ENCODE measurements around the gene RAPGEF4. TPM values are rescaled to one million over a fixed set of nuclear protein-coding genes. Genes with fewer than 3 reads are reported as not detected.

RAPGEF4 gene
- total and polyA plus RNA-seq, 2 donors (not counting 1 experiment from before 2014, with no cell fraction given), result 0.22 to 0.30 TPM

- H3K27me3 Mint-ChIP-seq, result peaks cover 3% of the 10 kb centered on the region
- Histone ChIP-seq H3K9ac (ENCODE audit: low read length) (no peak overlapping the region), H3K79me2 (ENCODE audit: control insufficient read depth, insufficient read depth, low read length) (no peaks in the 10 kb centered on the region), H3K4me3 (ENCODE audit: control extremely low read depth in 1 of 5, extremely low read depth in 1 of 5, insufficient read depth in 1 of 5, low read depth in 2 of 5, low read length in 4 of 5) (no peak overlapping the region), H4K20me1 (ENCODE audit: control insufficient read depth, insufficient read depth, low read length, poor library complexity, severe bottlenecking) (no peaks in the 10 kb centered on the region), H3K9me3 (ENCODE audit: control extremely low read depth in 1 of 3, control insufficient read depth in 2 of 3, insufficient read depth in 1 of 3, low read length in 2 of 3) (no peaks in the 10 kb centered on the region), H2AFZ (ENCODE audit: insufficient read depth, low read depth, low read length, poor library complexity, severe bottlenecking) (no peak overlapping the region), H3K27me3 (replicated peaks in 1 of 4; ENCODE audit: control extremely low read depth in 1 of 4, control insufficient read depth in 3 of 4, insufficient read depth in 4 of 4, low read length in 3 of 4) (no peaks in the 10 kb centered on the region), H3K36me3 (replicated peaks in 1 of 2; ENCODE audit: control extremely low read depth in 1 of 2, control insufficient read depth in 1 of 2, extremely low read depth in 1 of 2, insufficient read depth in 2 of 2, low read length in 1 of 2) (no peaks in the 10 kb centered on the region), H3K4me1 (ENCODE audit: control insufficient read depth in 2 of 2, insufficient read depth in 2 of 2, low read length in 2 of 2) (no peaks in the 10 kb centered on the region), H3K4me2 (replicated peaks; ENCODE audit: low read depth, low read length, poor library complexity, severe bottlenecking) (no peak overlapping the region), H3K27ac (ENCODE audit: low read length in 2 of 2) (no peak overlapping the region)
- no peak overlapping the region for H3K4me3 Mint-ChIP-seq
- ATAC-seq (ENCODE audit: low read depth) (no peak), DNase-seq (no peak)
- CTCF ChIA-PET, result interaction anchor here (0.6 to 3.2 kb wide), 3 partner anchors 8 to 177 kb away, joined by 3 to 13 read pairs (median 6); no protein-coding TSS in a partner anchor
- TF ChIP-seq EZH2 (IDR thresholded peaks at IDR 0.05; ENCODE audit: borderline replicate concordance, insufficient read depth, low read depth, low read length, poor library complexity, severe bottlenecking) (no peak), CTCF (IDR thresholded peaks at IDR 0.05) (no peak)
- intact Hi-C loops (cut with micrococcal nuclease), result no loop called here
- WGBS (ENCODE audit: insufficient coverage), result 89% methylated on average over 3 of the region's 3 CpGs
- H3K4me1 Mint-ChIP-seq, result peaks cover 5% of the 10 kb centered on the region
- H3K9me3 Mint-ChIP-seq (ENCODE audit: insufficient read depth), result no peaks in the 10 kb centered on the region
- POLR2A ChIA-PET, result no interaction called here
- no peak overlapping the region for H3K27ac Mint-ChIP-seq
Measured at GRCh38 chr2:173033084-173033483, 297.4 kb downstream of the RAPGEF4 start.

DNA sequence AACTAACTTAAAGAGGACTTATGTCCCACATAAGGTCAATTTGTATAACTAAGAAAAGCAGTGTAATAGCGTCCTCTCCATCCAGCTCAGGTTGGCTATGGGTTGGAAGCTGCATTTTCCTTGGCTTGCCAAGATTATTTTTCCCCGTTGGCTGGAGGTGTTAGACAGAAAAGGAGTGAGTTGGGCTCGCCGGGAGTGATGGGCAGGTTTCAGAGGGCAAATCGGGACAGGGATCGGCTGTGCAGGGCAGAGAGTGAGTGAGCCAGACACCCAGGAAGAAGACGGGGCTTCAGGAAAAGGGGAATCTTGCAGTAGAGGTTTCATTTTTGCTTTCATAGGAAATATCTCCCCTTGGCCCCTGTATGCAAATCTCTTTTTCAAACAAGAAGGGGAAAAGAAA, 298.5 kb downstream of the RAPGEF4 start:
- POLR2A ChIA-PET, result no interaction called here
- Histone ChIP-seq H3K4me2 (replicated peaks; ENCODE audit: low read depth, low read length, poor library complexity, severe bottlenecking) (no peak overlapping the region), H3K79me2 (ENCODE audit: control insufficient read depth, insufficient read depth, low read length) (no peaks in the 10 kb centered on the region), H3K27me3 (replicated peaks in 1 of 4; ENCODE audit: control extremely low read depth in 1 of 4, control insufficient read depth in 3 of 4, insufficient read depth in 4 of 4, low read length in 3 of 4) (no peaks in the 10 kb centered on the region), H3K9ac (ENCODE audit: low read length) (no peak overlapping the region), H3K36me3 (replicated peaks in 1 of 2; ENCODE audit: control extremely low read depth in 1 of 2, control insufficient read depth in 1 of 2, extremely low read depth in 1 of 2, insufficient read depth in 2 of 2, low read length in 1 of 2) (no peaks in the 10 kb centered on the region), H2AFZ (ENCODE audit: insufficient read depth, low read depth, low read length, poor library complexity, severe bottlenecking) (no peak overlapping the region), H3K9me3 (ENCODE audit: control extremely low read depth in 1 of 3, control insufficient read depth in 2 of 3, insufficient read depth in 1 of 3, low read length in 2 of 3) (no peaks in the 10 kb centered on the region), H3K4me3 (ENCODE audit: control extremely low read depth in 1 of 5, extremely low read depth in 1 of 5, insufficient read depth in 1 of 5, low read depth in 2 of 5, low read length in 4 of 5) (no peak overlapping the region), H3K27ac (ENCODE audit: low read length in 2 of 2) (no peak overlapping the region), H3K4me1 (ENCODE audit: control insufficient read depth in 2 of 2, insufficient read depth in 2 of 2, low read length in 2 of 2) (no peaks in the 10 kb centered on the region), H4K20me1 (ENCODE audit: control insufficient read depth, insufficient read depth, low read length, poor library complexity, severe bottlenecking) (no peaks in the 10 kb centered on the region)
- H3K27ac Mint-ChIP-seq, result no peak overlapping the region
- intact Hi-C loops (cut with micrococcal nuclease), result no loop called here
- peaks cover 6% of the 10 kb centered on the region for H3K27me3 Mint-ChIP-seq
- peaks cover 5% of the 10 kb centered on the region for H3K4me1 Mint-ChIP-seq
- CTCF ChIA-PET, result interaction anchor here (1.1 to 3.2 kb wide), 2 partner anchors 176 to 1306 kb away, joined by 3 to 13 read pairs; no protein-coding TSS in a partner anchor
- no peak for TF ChIP-seq CTCF (IDR thresholded peaks at IDR 0.05)
- TF ChIP-seq EZH2 (IDR thresholded peaks at IDR 0.05; ENCODE audit: borderline replicate concordance, insufficient read depth, low read depth, low read length, poor library complexity, severe bottlenecking), result no peak
- no peaks in the 10 kb centered on the region for H3K9me3 Mint-ChIP-seq (ENCODE audit: insufficient read depth)
- DNase-seq (no peak), ATAC-seq (ENCODE audit: low read depth) (no peak)
- 100% methylated on average over 5 of the region's 7 CpGs for WGBS (ENCODE audit: insufficient coverage)
- H3K4me3 Mint-ChIP-seq, result no peak overlapping the region

Data from B cell (primary cell).